Thymus (tissue), 11 donors: Measurements from ENCODE around the gene HOXD9. TPM values are rescaled to one million over a fixed set of nuclear protein-coding genes. Genes with fewer than 3 reads are reported as not detected.
A peak's percentile ranks its signal among the peaks of the same experiment; 100 is the strongest.

ENCODE experiments used
- DNase-seq, 9 donors: peaks; one replicate each; pipeline ENCODE4 v3.0.0-alpha.2; 2013; ENCODE audit warnings: low spot score in 9 of 9, low read depth in 6 of 9, missing footprints in 1 of 9
- H3K27ac ChIP-seq, 2 donors: one replicate each; pipeline ENCODE4 v1.5.1; 2013; ENCODE audit warnings: control low read depth in 1 of 2, low read depth in 1 of 2, low read length in 1 of 2, mild to moderate bottlenecking in 1 of 2, moderate library complexity in 1 of 2
- H3K27me3 ChIP-seq, 2 donors: one replicate each; pipeline ENCODE4 v1.5.1; 2013; ENCODE audit warnings: low read length in 1 of 2; ENCODE audit not compliant: control insufficient read depth in 2 of 2, insufficient read depth in 1 of 2
- H3K36me3 ChIP-seq, 2 donors: one replicate each; pipeline ENCODE4 v1.5.1; 2013; ENCODE audit warnings: low read length in 1 of 2, mild to moderate bottlenecking in 1 of 2, moderate library complexity in 1 of 2; ENCODE audit not compliant: control insufficient read depth in 2 of 2, insufficient read depth in 2 of 2
- H3K4me1 ChIP-seq, 2 donors: one replicate each; pipeline ENCODE4 v1.5.1; 2013; ENCODE audit warnings: low read length in 2 of 2; ENCODE audit not compliant: control insufficient read depth in 2 of 2, insufficient read depth in 2 of 2
- H3K4me3 ChIP-seq, 2 donors: one replicate each; pipeline ENCODE4 v1.5.1; 2013; ENCODE audit warnings: low read length in 2 of 2, control low read depth in 1 of 2, mild to moderate bottlenecking in 1 of 2
- H3K9me3 ChIP-seq, 2 donors: one replicate each; pipeline ENCODE4 v1.5.1; 2013; ENCODE audit warnings: low read length in 1 of 2, mild to moderate bottlenecking in 1 of 2; ENCODE audit not compliant: control insufficient read depth in 2 of 2, insufficient read depth in 1 of 2
- WGBS: extraction: QIAGEN DNeasy Blood & Tissue Kit; methylation state at CpG from one replicate; pipeline ENCODE4 v1.1.7; 2013; 5-methylcytosine and 5-hydroxymethylcytosine counted together
- polyA plus RNA-seq: library from polyadenylated mRNA; stranded (reverse); fragments of 200-250 nt; gene quantifications from one replicate; pipeline ENCODE4 v1.2.3, GENCODE V29; 2013
- total RNA-seq: library from RNA; stranded (reverse); fragments of 120-200 nt; gene quantifications from one replicate; pipeline ENCODE4 v1.2.4, GENCODE V29; 2013
- donor health status: healthy.

Gene HOXD9
- total and polyA plus RNA-seq, 2 donors: 0.14 to 1.8 TPM

GRCh38 chr2:176079831-176080539 lies 42.5 kb upstream of the HOXD9 start:
- Histone ChIP-seq H3K4me1 (peaks cover 4 to 8% of the 10 kb centered on the region in 2 donors), H3K36me3 (no peaks in the 10 kb centered on the region), H3K9me3 (peaks cover 15 to 26% of the 10 kb centered on the region in 2 donors), H3K27ac (no peak overlapping the region), H3K4me3 (peak overlapping the region in 1 of 2 donors; percentile 36), H3K27me3 (peaks cover 86 to 99% of the 10 kb centered on the region in 2 donors)
- WGBS: 3% methylated on average over 86 of the region's 86 CpGs
- DNase-seq: peak in 4 of 9 donors; percentile 29 to 59 (median 54)

DNA sequence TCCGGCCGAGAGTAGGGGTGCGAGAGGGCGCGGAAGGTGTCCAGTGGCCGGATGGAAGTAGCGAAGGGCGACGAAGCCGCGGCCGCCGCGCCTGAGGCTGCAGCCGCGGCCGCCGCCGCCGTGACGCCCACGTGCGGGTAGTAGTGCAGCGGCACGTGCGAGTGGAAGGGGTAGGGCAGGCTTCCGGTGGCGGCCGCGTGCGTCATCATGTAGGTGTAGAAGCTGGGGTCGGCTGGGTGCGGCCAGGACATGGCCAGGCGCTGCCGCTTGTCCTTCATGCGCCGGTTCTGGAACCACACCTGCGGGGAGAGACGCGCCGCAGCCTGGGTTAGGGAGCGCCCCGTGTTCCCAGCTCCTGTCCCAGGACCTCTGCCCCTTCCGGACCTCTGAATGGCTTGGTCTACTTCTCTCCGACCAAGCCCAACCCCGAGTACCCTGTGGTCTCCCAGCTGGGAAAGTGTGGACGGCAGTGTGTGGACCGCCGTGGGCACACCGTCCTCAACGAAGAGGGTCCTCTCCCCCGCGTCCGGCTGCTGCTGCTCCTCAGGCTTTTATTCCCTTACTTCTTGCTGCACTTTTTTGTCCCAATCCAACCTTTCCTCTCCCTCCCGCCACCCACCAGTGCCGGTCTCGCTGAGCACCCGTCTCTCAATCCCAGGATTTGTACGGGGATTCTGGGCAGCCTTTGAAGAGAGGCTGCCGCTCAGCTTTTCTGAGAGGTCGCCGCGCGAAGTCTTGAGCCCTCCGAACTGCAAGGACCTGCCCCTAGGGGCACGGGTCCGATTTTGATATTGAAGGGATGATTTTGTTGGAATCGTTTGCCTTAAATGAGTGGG lies 41.8 kb upstream of the HOXD9 start:
- peak in 1 of 9 donors; percentile 47 for DNase-seq
- Histone ChIP-seq H3K4me3 (peak overlapping the region in 1 of 2 donors; percentile 36), H3K9me3 (peaks cover 15 to 26% of the 10 kb centered on the region in 2 donors), H3K27ac (no peak overlapping the region), H3K4me1 (peaks cover 4 to 8% of the 10 kb centered on the region in 2 donors), H3K36me3 (no peaks in the 10 kb centered on the region), H3K27me3 (peaks cover 85 to 99% of the 10 kb centered on the region in 2 donors)
- WGBS: 9% methylated on average over 68 of the region's 68 CpGs

- Histone ChIP-seq H3K4me1 (peaks cover 4 to 8% of the 10 kb centered on the region in 2 donors), H3K4me3 (no peak overlapping the region), H3K27me3 (peaks cover 86 to 99% of the 10 kb centered on the region in 2 donors), H3K9me3 (peaks cover 15 to 26% of the 10 kb centered on the region in 2 donors), H3K27ac (no peak overlapping the region), H3K36me3 (no peaks in the 10 kb centered on the region)
- WGBS: 8% methylated on average over 17 of the region's 17 CpGs
- no peak for DNase-seq
Measured at GRCh38 chr2:176081376-176081836, 41.1 kb upstream of the HOXD9 start.

GRCh38 chr2:176081837-176082524 lies 40.5 kb upstream of the HOXD9 start:
- no peak overlapping the region for H3K4me3 ChIP-seq
- WGBS: 6% methylated on average over 62 of the region's 62 CpGs
- H3K27ac ChIP-seq: no peak overlapping the region
- H3K4me1 ChIP-seq: peaks cover 4 to 8% of the 10 kb centered on the region in 2 donors
- peaks cover 15 to 26% of the 10 kb centered on the region in 2 donors for H3K9me3 ChIP-seq
- no peaks in the 10 kb centered on the region for H3K36me3 ChIP-seq
- peaks cover 85 to 98% of the 10 kb centered on the region in 2 donors for H3K27me3 ChIP-seq
- no peak for DNase-seq

DNA sequence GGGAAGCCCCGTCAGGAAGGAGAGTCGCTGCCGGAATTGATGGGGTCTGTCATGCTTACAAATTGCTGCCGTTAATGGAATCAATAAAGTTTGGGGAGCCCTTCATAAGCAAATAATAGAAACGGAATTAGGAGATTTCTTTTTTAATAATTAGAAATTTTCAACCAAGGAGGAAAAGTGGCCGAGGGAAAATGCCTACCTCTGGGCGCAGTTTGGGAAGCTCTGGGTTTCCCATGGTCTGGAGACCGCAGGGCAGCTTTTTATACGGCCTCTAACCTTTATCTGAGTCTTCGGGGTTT lies 40.0 kb upstream of the HOXD9 start:
- no peak overlapping the region for H3K4me3 ChIP-seq
- peaks cover 15 to 26% of the 10 kb centered on the region in 2 donors for H3K9me3 ChIP-seq
- 8% methylated on average over 10 of the region's 10 CpGs for WGBS
- H3K27me3 ChIP-seq: peaks cover 87 to 98% of the 10 kb centered on the region in 2 donors
- H3K36me3 ChIP-seq: no peaks in the 10 kb centered on the region
- H3K4me1 ChIP-seq: peaks cover 4 to 8% of the 10 kb centered on the region in 2 donors
- no peak for DNase-seq
- H3K27ac ChIP-seq: no peak overlapping the region

DNA sequence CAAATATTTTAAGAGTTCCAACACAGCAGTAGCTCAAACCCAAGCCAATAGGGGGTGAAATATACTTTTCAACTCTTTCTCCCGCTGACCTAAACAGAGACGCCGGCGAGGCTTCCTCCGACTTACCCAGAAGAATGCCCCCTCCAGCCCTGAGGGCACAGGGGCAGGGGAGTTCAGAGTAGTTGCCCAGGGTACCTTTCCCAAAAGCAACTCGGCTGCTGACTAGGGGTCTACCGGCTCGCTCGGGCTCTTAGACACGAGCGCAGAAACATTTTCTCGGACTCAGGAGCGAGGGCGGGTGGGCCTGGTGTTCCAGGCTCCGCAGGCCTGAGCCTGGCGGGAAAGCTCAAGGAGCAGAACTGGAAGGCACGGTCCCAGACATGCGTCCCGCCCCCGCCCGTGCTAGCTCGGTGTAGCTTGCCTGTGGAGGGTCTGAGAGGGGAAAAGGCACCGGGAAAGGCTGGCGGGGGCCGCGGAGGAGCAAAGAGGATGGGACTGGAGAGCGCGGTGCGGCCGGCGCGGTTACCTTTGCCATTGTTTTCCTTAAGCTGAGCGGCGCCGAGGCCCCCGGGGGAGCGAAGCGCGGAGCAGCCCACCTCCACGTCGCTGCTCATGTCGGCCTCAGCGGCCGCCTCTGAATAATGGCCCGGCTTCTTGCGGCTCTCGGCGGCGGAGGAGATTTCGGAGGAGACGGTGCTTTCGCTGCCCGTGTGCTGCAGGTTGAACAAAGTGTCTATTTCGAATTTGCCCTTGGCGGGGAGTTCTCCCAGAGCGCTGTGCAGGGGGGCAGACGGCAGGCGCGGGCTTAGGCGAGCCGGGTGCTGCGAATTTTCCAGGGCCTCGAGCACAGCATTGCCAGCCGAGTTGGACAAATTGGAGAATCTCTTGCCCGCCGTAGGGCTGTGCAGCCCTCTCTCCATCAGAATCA lies 39.4 kb upstream of the HOXD9 start:
- H3K9me3 ChIP-seq: peaks cover 16 to 26% of the 10 kb centered on the region in 2 donors
- no peak overlapping the region for H3K27ac ChIP-seq
- DNase-seq: no peak
- 6% methylated on average over 66 of the region's 66 CpGs for WGBS
- peaks cover 4 to 12% of the 10 kb centered on the region in 2 donors for H3K4me1 ChIP-seq
- H3K27me3 ChIP-seq: peaks cover 93 to 99% of the 10 kb centered on the region in 2 donors
- no peak overlapping the region for H3K4me3 ChIP-seq
- H3K36me3 ChIP-seq: no peaks in the 10 kb centered on the region

DNA sequence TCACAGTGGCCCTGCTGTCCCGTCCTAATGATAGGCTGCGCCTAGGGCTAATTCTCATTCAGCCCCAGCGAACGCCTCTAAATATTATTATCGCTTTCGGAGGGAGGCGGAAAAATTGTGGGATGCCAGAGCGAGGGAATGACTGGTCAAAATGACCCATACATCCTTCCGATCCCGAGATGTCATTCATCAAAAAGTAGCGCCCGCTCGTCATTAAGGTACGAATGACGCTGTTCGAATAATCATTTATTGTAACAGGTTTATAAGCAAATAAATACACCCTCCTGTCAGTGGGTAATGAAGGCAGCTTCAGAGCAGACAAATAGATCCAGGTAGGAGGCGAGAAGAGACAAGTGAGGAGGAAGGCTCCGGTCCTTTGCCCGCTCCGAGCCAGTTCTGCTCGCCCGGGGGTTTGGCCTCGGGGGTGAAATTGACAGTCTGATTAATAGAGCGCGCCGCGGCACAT lies 38.7 kb upstream of the HOXD9 start, which contains the start of gene EVX2:
Gene EVX2 (minus strand): TSS at position 167 of the 466 bp plus-strand sequence. CDS start 186 bp downstream, outside the sequence.
- Histone ChIP-seq H3K27me3 (peaks cover 93 to 99% of the 10 kb centered on the region in 2 donors), H3K4me1 (peaks cover 4 to 16% of the 10 kb centered on the region in 2 donors), H3K27ac (no peak within 1 kb of the TSS), H3K4me3 (no peak within 1 kb of the TSS), H3K9me3 (peaks cover 16 to 29% of the 10 kb centered on the region in 2 donors), H3K36me3 (no peaks in the 10 kb centered on the region)
- DNase-seq: no peak
- WGBS: 15% methylated on average over 27 of the region's 27 CpGs

DNA sequence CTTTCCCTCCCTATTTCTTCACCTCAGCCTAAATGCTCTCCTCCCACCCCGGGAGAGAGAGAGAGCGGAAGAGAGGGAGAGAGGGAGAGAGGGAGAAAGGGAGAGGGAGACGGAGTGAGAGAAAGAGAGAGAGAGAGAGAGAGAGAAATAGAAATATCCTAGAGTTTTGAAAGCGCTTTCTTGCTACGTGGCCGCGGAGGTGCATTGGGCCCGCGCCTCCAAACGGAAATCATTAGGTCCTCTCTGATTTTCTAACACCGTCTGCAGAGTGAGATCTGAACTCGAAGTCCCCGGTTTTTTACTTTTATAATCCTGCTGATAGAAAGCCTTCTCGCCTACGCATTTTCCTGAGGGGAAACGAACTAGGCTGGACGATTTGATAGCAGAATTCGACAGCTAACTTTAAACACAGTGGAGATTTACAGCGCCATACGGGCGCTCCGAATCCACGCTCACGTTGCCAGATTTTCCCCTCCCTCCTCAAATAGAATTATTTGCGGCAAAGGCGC lies 37.9 kb upstream of the HOXD9 start:
- peaks cover 4 to 10% of the 10 kb centered on the region in 2 donors for H3K4me1 ChIP-seq
- H3K4me3 ChIP-seq: no peak overlapping the region
- 7% methylated on average over 26 of the region's 26 CpGs for WGBS
- H3K27ac ChIP-seq: no peak overlapping the region
- DNase-seq: no peak
- H3K9me3 ChIP-seq: peaks cover 16 to 24% of the 10 kb centered on the region in 2 donors
- no peaks in the 10 kb centered on the region for H3K36me3 ChIP-seq
- H3K27me3 ChIP-seq: peaks cover 93 to 99% of the 10 kb centered on the region in 2 donors
